MCF 10A (cell line): ENCODE data around the gene CMBL. TPM values are rescaled to one million over a fixed set of nuclear protein-coding genes. Genes with fewer than 3 reads are reported as not detected.
A peak's percentile ranks its signal among the peaks of the same experiment; 100 is the strongest.

ENCODE experiments used
- BruUV-seq: library from RNA; stranded (reverse); fragments of 400-500 nt; replicated peaks from 2 replicates; lab custom pipeline; 2021; lab: Mats Ljungman, UMichigan
- CTCF ChIA-PET: fragments of 300-600 bp; sonication (Branson Sonifier 250); formaldehyde crosslinking; extraction: SDS; loops from one replicate; lab custom pipeline; 2021; ENCODE audit warnings: antibody characterized with exemption, inconsistent platforms; lab: Yijun Ruan, JAX
- POLR2A ChIA-PET: fragments of 300-600, 350-650 bp; sonication (Branson Sonifier 250); formaldehyde crosslinking; extraction: SDS; loops from one replicate; lab custom pipeline; 2020; ENCODE audit warnings: antibody characterized with exemption, inconsistent platforms; lab: Yijun Ruan, JAX
- DNase-seq: peaks from one replicate; pipeline ENCODE4 v3.0.0-alpha.2; 2018; ENCODE audit not compliant: unreplicated experiment
- H3K27ac Mint-ChIP-seq: one replicate; pipeline ENCODE4 v1.8.0; 2022; ENCODE audit warnings: mild to moderate bottlenecking, low read depth, mixed read lengths; ENCODE audit not compliant: unreplicated experiment
- H3K27me3 Mint-ChIP-seq: one replicate; pipeline ENCODE4 v1.8.0; 2022; ENCODE audit warnings: mixed read lengths; ENCODE audit not compliant: insufficient read depth, unreplicated experiment
- H3K36me3 Mint-ChIP-seq: one replicate; pipeline ENCODE4 v1.8.0; 2022; ENCODE audit warnings: mild to moderate bottlenecking, moderate library complexity, mixed read lengths; ENCODE audit not compliant: insufficient read depth, unreplicated experiment
- H3K4me1 Mint-ChIP-seq: one replicate; pipeline ENCODE4 v1.8.0; 2022; ENCODE audit warnings: mixed read lengths; ENCODE audit not compliant: insufficient read depth, unreplicated experiment
- H3K4me3 Mint-ChIP-seq: one replicate; pipeline ENCODE4 v1.8.0; 2022; ENCODE audit warnings: mild to moderate bottlenecking, moderate library complexity, mixed read lengths; ENCODE audit not compliant: unreplicated experiment
- H3K9me3 Mint-ChIP-seq: one replicate; pipeline ENCODE4 v1.8.0; 2022; ENCODE audit warnings: mixed read lengths; ENCODE audit not compliant: unreplicated experiment
- CTCF ChIP-seq: fragments of 200-600 bp; IDR thresholded peaks from one replicate; pipeline ENCODE4 v1.8.0; 2022; ENCODE audit warnings: antibody characterized with exemption, mild to moderate bottlenecking; ENCODE audit not compliant: unreplicated experiment
- intact Hi-C: fragments of 100-400 bp; cut with micrococcal nuclease; formaldehyde crosslinking; loops from 2 replicates; pipeline ENCODE4 v1.14.1; 2022
- total RNA-seq: library from RNA; stranded (reverse); gene quantifications from 2 replicates; pipeline ENCODE4 v1.2.3, GENCODE V29; 2022

CMBL gene
- total RNA-seq, 1 experiment from 2014 or later = 24.9 TPM

DNA sequence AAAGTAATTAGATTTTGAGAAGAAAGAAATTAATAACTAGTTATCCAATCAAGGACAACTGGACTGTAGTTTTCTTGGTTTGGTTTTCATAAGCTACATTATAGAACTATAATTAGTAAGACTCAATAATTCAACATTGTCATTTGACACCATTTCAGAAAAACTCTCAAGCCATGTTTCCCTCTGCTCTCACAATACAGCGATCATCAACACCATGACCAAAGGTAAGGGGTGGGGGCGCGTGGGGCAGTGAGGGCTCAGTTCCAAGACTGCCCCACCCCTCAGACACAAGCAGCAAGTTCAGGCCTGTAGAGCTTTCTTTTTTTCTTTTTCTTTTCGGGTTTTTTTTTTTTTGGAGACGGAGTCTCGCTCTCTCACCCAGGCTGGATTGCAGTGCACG is 6.4 kb downstream of the CMBL start:
- intact Hi-C loops = no loop called here
- Mint-ChIP-seq H3K36me3 (peaks cover 44% of the 10 kb centered on the region), H3K9me3 (peaks cover 8% of the 10 kb centered on the region), H3K27me3 (no peaks in the 10 kb centered on the region), H3K4me3 (peak overlapping the region; percentile 54), H3K27ac (no peak overlapping the region), H3K4me1 (peaks cover 47% of the 10 kb centered on the region)
- no TSS peak for BruUV-seq
- ChIA-PET CTCF (interaction anchor here (1.3 kb wide), 1 partner anchor 17 kb away, joined by 4 read pairs; no protein-coding TSS in a partner anchor), POLR2A (interaction anchor here (0.6 to 4.5 kb wide), 11 partner anchors 8 to 57 kb away, joined by 3 to 40 read pairs (median 6); partner anchors contain the start of gene MARCHF6)
- no peak for TF ChIP-seq CTCF
- peak; percentile 66 for DNase-seq

- Mint-ChIP-seq H3K4me3 (no peak overlapping the region), H3K4me1 (peaks cover 39% of the 10 kb centered on the region), H3K36me3 (peaks cover 50% of the 10 kb centered on the region), H3K27me3 (no peaks in the 10 kb centered on the region), H3K27ac (no peak overlapping the region), H3K9me3 (peaks cover 8% of the 10 kb centered on the region)
- no TSS peak for BruUV-seq
- ChIA-PET CTCF (no interaction called here), POLR2A (interaction anchor here (1.8 to 4.5 kb wide), 4 partner anchors 8 to 53 kb away, joined by 7 to 40 read pairs (median 12); partner anchors contain the start of gene MARCHF6)
- no peak for DNase-seq
- intact Hi-C loops = no loop called here
- no peak for TF ChIP-seq CTCF
Observed at GRCh38 chr5:10300246-10300645, 7.5 kb downstream of the CMBL start.

DNA sequence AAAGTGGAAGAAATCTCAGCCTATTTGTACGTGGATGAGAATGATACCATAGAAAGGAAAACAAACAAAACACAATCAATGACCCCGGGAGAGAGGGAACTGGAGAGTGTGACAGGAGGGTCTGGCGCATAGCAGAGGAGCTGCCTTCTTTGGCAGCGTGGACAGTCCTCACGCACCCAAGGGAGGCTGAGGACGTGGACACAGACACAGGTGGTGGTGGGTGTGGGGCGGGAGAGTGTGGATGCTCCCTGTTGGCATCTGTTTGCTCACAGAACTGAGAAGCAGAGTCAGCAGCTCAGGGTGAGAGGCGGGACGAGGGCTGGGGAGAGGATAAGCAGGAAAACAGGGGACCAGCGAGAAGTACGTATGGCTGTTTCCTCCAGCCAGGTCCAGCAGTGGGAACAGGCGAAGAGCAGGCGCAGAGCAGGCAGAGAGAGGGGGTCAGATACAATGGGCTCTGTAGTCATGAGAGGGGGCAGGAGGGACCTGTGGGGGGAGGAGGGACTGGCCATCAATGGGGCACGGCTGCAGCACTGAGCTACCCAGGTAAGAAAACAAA is 10.0 kb downstream of the CMBL start:
- Mint-ChIP-seq H3K4me3 (no peak overlapping the region), H3K36me3 (peaks cover 57% of the 10 kb centered on the region), H3K27ac (peak overlapping the region; percentile 55), H3K9me3 (peaks cover 8% of the 10 kb centered on the region), H3K4me1 (peaks cover 33% of the 10 kb centered on the region), H3K27me3 (no peaks in the 10 kb centered on the region)
- DNase-seq = no peak
- POLR2A ChIA-PET = interaction anchor here (1.2 kb wide), 1 partner anchor 11 kb away, joined by 7 read pairs; no protein-coding TSS in a partner anchor
- intact Hi-C loops = no loop called here
- no TSS peak for BruUV-seq
- TF ChIP-seq CTCF = no peak
- CTCF ChIA-PET = interaction anchor here (1.4 kb wide), 1 partner anchor 11 kb away, joined by 6 read pairs; no protein-coding TSS in a partner anchor

- intact Hi-C loops = no loop called here
- no TSS peak for BruUV-seq
- ChIA-PET CTCF (interaction anchor here (2.6 kb wide), 1 partner anchor 12 kb away, joined by 14 read pairs; no protein-coding TSS in a partner anchor), POLR2A (interaction anchor here (0.6 to 2.2 kb wide), 4 partner anchors 10 to 110 kb away, joined by 3 to 13 read pairs (median 4); partner anchors contain the start of gene MARCHF6)
- Mint-ChIP-seq H3K27me3 (no peaks in the 10 kb centered on the region), H3K36me3 (peaks cover 57% of the 10 kb centered on the region), H3K9me3 (peaks cover 8% of the 10 kb centered on the region), H3K4me1 (peaks cover 24% of the 10 kb centered on the region), H3K4me3 (no peak overlapping the region), H3K27ac (no peak overlapping the region)
- no peak for TF ChIP-seq CTCF
- no peak for DNase-seq
Observed at GRCh38 chr5:10295619-10296326, 11.9 kb downstream of the CMBL start.
